ENCODE results near the gene OARD1.

DNA sequence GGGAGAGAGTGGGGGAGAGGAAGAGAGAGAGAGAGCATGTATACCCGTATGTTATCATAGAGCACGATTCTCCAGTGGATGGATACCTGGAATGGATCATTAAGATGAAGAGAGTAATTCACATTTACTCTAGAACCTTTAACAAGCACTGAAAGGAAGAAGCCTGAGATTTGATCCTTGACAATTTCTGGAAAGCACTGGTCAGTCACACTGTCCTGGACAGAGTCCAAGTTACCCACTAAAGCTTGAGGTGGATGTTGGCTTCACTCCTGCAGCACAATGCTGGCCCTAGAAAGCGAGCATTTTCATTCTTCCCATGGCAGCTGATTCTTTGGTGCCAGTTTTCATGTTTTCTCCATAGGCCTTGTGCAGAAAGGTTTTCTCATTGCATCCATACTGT lies 26.2 kb upstream of the OARD1 start:
- TF ChIP-seq EZH2phosphoT487 (IDR thresholded peaks at IDR 0.05; ENCODE audit: insufficient read depth, low read depth), result no peak
- no peak for TF ChIP-seq EZH2 (IDR thresholded peaks at IDR 0.05; ENCODE audit: insufficient read depth, poor library complexity, severe bottlenecking)

Measured in GM23248 (cell line).